DOHH2 (cell line): ENCODE results near the gene HHAT.

ENCODE experiments used
- EZH2phosphoT487 ChIP-seq: fragments of 200-600 bp; sonication (generic); IDR thresholded peaks from 2 replicates; pipeline ENCODE4 v1.6.1; 2017; ENCODE audit warnings: borderline replicate concordance, mild to moderate bottlenecking, antibody characterized with exemption, low read length, moderate library complexity, mixed read lengths
- TF ChIP-seq, protein P1 (sequence below): fragments of 200-600 bp; sonication (generic); IDR thresholded peaks from one replicate; pipeline ENCODE4 v1.5.1; 2014; ENCODE audit warnings: antibody characterized with exemption, mild to moderate bottlenecking, low read depth, low read length; ENCODE audit not compliant: poor library complexity, severe bottlenecking

DNA sequence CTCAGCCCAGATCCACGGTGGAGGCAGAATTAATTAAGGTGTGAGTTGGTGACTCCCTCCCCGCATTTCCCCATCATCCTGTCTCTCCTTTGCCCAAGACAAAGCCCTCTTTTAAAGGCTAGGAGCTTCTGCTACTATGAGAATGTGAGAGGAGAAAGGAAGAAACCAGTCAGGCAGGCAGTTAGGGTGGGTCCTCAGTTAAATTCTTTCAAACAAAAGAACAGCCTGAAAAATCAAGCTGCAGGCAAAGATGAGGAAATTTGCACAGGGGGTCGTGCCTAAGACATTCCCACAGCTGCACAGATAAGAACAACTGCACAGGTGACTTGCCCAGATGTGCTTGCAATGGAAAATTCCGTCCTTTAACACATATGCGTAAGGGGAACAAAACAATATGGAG is 48.5 kb upstream of the HHAT start:
- TF ChIP-seq, protein P1, sequence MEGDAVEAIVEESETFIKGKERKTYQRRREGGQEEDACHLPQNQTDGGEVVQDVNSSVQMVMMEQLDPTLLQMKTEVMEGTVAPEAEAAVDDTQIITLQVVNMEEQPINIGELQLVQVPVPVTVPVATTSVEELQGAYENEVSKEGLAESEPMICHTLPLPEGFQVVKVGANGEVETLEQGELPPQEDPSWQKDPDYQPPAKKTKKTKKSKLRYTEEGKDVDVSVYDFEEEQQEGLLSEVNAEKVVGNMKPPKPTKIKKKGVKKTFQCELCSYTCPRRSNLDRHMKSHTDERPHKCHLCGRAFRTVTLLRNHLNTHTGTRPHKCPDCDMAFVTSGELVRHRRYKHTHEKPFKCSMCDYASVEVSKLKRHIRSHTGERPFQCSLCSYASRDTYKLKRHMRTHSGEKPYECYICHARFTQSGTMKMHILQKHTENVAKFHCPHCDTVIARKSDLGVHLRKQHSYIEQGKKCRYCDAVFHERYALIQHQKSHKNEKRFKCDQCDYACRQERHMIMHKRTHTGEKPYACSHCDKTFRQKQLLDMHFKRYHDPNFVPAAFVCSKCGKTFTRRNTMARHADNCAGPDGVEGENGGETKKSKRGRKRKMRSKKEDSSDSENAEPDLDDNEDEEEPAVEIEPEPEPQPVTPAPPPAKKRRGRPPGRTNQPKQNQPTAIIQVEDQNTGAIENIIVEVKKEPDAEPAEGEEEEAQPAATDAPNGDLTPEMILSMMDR = no peak
- TF ChIP-seq EZH2phosphoT487 = no peak
